ENCODE results near the gene NFIA.

DNA sequence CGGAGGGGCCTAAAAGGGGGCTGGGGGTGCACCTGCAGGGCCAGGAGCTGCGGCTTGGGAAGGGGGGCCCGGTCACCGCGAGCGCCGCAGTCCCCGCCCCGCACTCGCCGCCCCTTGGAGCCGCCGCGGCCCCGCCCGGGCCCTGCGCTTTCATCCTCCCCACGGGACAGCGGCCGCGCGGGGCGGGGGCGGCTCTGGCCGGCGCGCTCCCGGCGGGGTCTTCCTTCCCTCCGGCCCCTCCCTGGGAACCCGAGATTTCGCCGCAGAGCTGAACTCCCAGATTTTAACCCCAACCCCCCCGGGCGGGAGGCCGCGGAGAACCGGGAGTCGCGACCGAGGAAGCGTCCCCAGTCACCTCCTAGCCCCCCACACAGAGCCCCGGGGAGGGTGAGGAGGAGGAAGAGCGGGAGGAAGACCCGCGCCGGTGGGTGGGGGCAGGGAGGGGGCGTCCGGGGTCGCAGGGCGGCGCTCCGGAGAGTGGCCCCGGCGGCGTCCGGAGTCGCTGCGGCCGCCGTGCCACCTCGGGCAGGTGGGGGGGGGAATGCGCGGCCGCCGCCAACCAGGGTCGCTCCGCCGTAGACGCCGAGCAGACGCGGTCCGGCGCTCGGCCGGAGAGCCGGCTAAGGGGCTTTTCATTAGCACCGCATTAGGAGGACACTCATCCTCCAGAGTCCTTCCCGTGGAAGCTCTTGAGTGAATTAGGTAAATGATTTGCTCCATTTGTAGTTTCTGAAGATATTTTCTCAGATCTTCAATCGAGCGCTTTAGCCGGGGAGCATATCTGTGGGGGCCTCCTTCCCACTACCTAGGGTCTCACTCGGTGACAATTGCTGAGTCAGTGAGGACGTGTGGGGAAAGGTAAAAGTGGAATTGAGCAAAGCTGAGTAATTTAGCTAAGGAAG lies 31.6 kb upstream of the NFIA start:
- TF ChIP-seq RAD21 (IDR thresholded peaks at IDR 0.05; ENCODE audit: low read depth) (no peak), USF1 (IDR thresholded peaks at IDR 0.05) (no peak), REST (IDR thresholded peaks at IDR 0.05; ENCODE audit: low read depth) (no peak), CEBPB (IDR thresholded peaks at IDR 0.05) (no peak), TEAD4 (IDR thresholded peaks at IDR 0.05) (no peak), TCF12 (IDR thresholded peaks at IDR 0.05; ENCODE audit: low read depth) (peak; percentile 3; the same call in 1 of the 2 replicates), YY1 (IDR thresholded peaks at IDR 0.05; ENCODE audit: low read depth) (no peak), EP300 (IDR thresholded peaks at IDR 0.05; ENCODE audit: borderline replicate concordance) (0 out of 2 replicates have a peak, but pooled peaks have one; percentile 24), MAX (IDR thresholded peaks at IDR 0.05) (0 out of 2 replicates have a peak, but pooled peaks have one; percentile 14), ZBTB7A (IDR thresholded peaks at IDR 0.05; ENCODE audit: low read depth) (no peak; the same call in 1 of the 2 replicates)

All from Ishikawa (cell line).